Activated CD4-positive, alpha-beta memory T cell treated with anti-CD3 and anti-CD28 coated beads, Interleukin-2, amount 10 ng/mL, durations not matched to agents 7 days and 5 days (primary cell): ENCODE measurements around the gene THY1. TPM values are rescaled to one million over a fixed set of nuclear protein-coding genes. Genes with fewer than 3 reads are reported as not detected.

Source experiments
- CTCF ChIA-PET: fragments of 350-600 bp; sonication (Branson Sonifier 250); formaldehyde crosslinking; loops from one replicate; lab custom pipeline; 2021; ENCODE audit warnings: antibody characterized with exemption, inconsistent platforms; lab: Charles Lee
- POLR2A ChIA-PET: fragments of 350-600 bp; sonication (Branson Sonifier 250); formaldehyde crosslinking; loops from one replicate; lab custom pipeline; 2021; ENCODE audit warnings: antibody characterized with exemption; lab: Charles Lee
- DNase-seq: peaks from one replicate; pipeline ENCODE4 v3.0.0-alpha.2; 2020
- H3K27ac Mint-ChIP-seq: one replicate; pipeline ENCODE4 v1.8.0; 2021; ENCODE audit warnings: mild to moderate bottlenecking, mixed read lengths
- H3K27me3 Mint-ChIP-seq: one replicate; pipeline ENCODE4 v1.8.0; 2021; ENCODE audit warnings: mixed read lengths
- H3K36me3 Mint-ChIP-seq: one replicate; pipeline ENCODE4 v1.8.0; 2021; ENCODE audit warnings: low read depth, mixed read lengths
- H3K4me1 Mint-ChIP-seq: one replicate; pipeline ENCODE4 v1.8.0; 2021; ENCODE audit warnings: mixed read lengths
- H3K4me3 Mint-ChIP-seq: one replicate; pipeline ENCODE4 v1.8.0; 2021; ENCODE audit warnings: mild to moderate bottlenecking, mixed read lengths
- H3K9me3 Mint-ChIP-seq: one replicate; pipeline ENCODE4 v1.8.0; 2021; ENCODE audit warnings: mixed read lengths
- total RNA-seq, 2 experiments: library from RNA; stranded (reverse); gene quantifications; one replicate each; pipeline ENCODE4 v1.2.3, GENCODE V29; 2021

Gene THY1
- total RNA-seq, 2 experiments from 2014 or later = 1.3 to 2.0 TPM

- Mint-ChIP-seq H3K27me3 (peaks cover 43% of the 10 kb centered on the region), H3K27ac (no peak overlapping the region), H3K4me3 (no peak overlapping the region), H3K4me1 (peaks cover 15% of the 10 kb centered on the region), H3K9me3 (no peaks in the 10 kb centered on the region), H3K36me3 (no peaks in the 10 kb centered on the region)
- no peak for DNase-seq
- ChIA-PET CTCF (no interaction called here), POLR2A (no interaction called here)
These were observed 2.3 kb downstream of the THY1 start for GRCh38 chr11:119420631-119421030.

GRCh38 chr11:119419834-119420492 is 3.0 kb downstream of the THY1 start:
- no peaks in the 10 kb centered on the region for H3K9me3 Mint-ChIP-seq
- CTCF ChIA-PET = interaction anchor here (1.0 kb wide), 1 partner anchor 64 kb away, joined by 3 read pairs; no protein-coding TSS in a partner anchor
- DNase-seq = no peak
- no peaks in the 10 kb centered on the region for H3K36me3 Mint-ChIP-seq
- H3K27ac Mint-ChIP-seq = no peak overlapping the region
- peaks cover 43% of the 10 kb centered on the region for H3K27me3 Mint-ChIP-seq
- H3K4me1 Mint-ChIP-seq = peaks cover 15% of the 10 kb centered on the region
- no peak overlapping the region for H3K4me3 Mint-ChIP-seq
- POLR2A ChIA-PET = no interaction called here

- peaks cover 15% of the 10 kb centered on the region for H3K4me1 Mint-ChIP-seq
- ChIA-PET CTCF (interaction anchor here (1.0 kb wide), 1 partner anchor 63 kb away, joined by 3 read pairs; no protein-coding TSS in a partner anchor), POLR2A (no interaction called here)
- no peak overlapping the region for H3K27ac Mint-ChIP-seq
- no peak for DNase-seq
- H3K4me3 Mint-ChIP-seq = no peak overlapping the region
- no peaks in the 10 kb centered on the region for H3K9me3 Mint-ChIP-seq
- H3K36me3 Mint-ChIP-seq = no peaks in the 10 kb centered on the region
- H3K27me3 Mint-ChIP-seq = peaks cover 38% of the 10 kb centered on the region
These were observed 3.7 kb downstream of the THY1 start for GRCh38 chr11:119419246-119419645.

GRCh38 chr11:119418759-119419158 is 4.2 kb downstream of the THY1 start:
- ChIA-PET CTCF (no interaction called here), POLR2A (no interaction called here)
- Mint-ChIP-seq H3K9me3 (no peaks in the 10 kb centered on the region), H3K4me3 (no peak overlapping the region), H3K36me3 (no peaks in the 10 kb centered on the region), H3K27me3 (peaks cover 33% of the 10 kb centered on the region), H3K4me1 (peaks cover 15% of the 10 kb centered on the region), H3K27ac (no peak overlapping the region)
- no peak for DNase-seq

- CTCF ChIA-PET = no interaction called here
- H3K27ac Mint-ChIP-seq = no peak overlapping the region
- H3K36me3 Mint-ChIP-seq = no peaks in the 10 kb centered on the region
- no peak overlapping the region for H3K4me3 Mint-ChIP-seq
- peaks cover 26% of the 10 kb centered on the region for H3K27me3 Mint-ChIP-seq
- POLR2A ChIA-PET = no interaction called here
- no peaks in the 10 kb centered on the region for H3K9me3 Mint-ChIP-seq
- H3K4me1 Mint-ChIP-seq = peaks cover 15% of the 10 kb centered on the region
- no peak for DNase-seq
These were observed 5.0 kb downstream of the THY1 start for GRCh38 chr11:119417726-119418540.

GRCh38 chr11:119416606-119417580 is 6.1 kb downstream of the THY1 start:
- Mint-ChIP-seq H3K27me3 (peaks cover 18% of the 10 kb centered on the region), H3K9me3 (no peaks in the 10 kb centered on the region), H3K4me1 (peaks cover 7% of the 10 kb centered on the region), H3K36me3 (no peaks in the 10 kb centered on the region), H3K4me3 (no peak overlapping the region), H3K27ac (no peak overlapping the region)
- ChIA-PET CTCF (no interaction called here), POLR2A (no interaction called here)
- no peak for DNase-seq

GRCh38 chr11:119415966-119416365 is 7.0 kb downstream of the THY1 start:
- peaks cover 14% of the 10 kb centered on the region for H3K27me3 Mint-ChIP-seq
- CTCF ChIA-PET = no interaction called here
- no peaks in the 10 kb centered on the region for H3K36me3 Mint-ChIP-seq

GRCh38 chr11:119415517-119415916 is 7.5 kb downstream of the THY1 start:
- no peaks in the 10 kb centered on the region for H3K9me3 Mint-ChIP-seq
- peaks cover 11% of the 10 kb centered on the region for H3K27me3 Mint-ChIP-seq
- no peaks in the 10 kb centered on the region for H3K36me3 Mint-ChIP-seq
- no peak overlapping the region for H3K27ac Mint-ChIP-seq
- DNase-seq = no peak
- no peaks in the 10 kb centered on the region for H3K4me1 Mint-ChIP-seq
- no peak overlapping the region for H3K4me3 Mint-ChIP-seq
- POLR2A ChIA-PET = no interaction called here
- CTCF ChIA-PET = no interaction called here

More at GRCh38 chr11:119415966-119416365, 7.0 kb downstream of the THY1 start:
- Mint-ChIP-seq H3K4me1 (no peaks in the 10 kb centered on the region), H3K4me3 (no peak overlapping the region), H3K9me3 (no peaks in the 10 kb centered on the region), H3K27ac (no peak overlapping the region)
- POLR2A ChIA-PET = no interaction called here
- DNase-seq = no peak

- no peaks in the 10 kb centered on the region for H3K36me3 Mint-ChIP-seq
- H3K27me3 Mint-ChIP-seq = peaks cover 5% of the 10 kb centered on the region
- no peak overlapping the region for H3K27ac Mint-ChIP-seq
- ChIA-PET POLR2A (interaction anchor here (0.5 kb wide), 1 partner anchor 19 kb away, joined by 3 read pairs; no protein-coding TSS in a partner anchor), CTCF (no interaction called here)
- DNase-seq = no peak
- H3K4me3 Mint-ChIP-seq = no peak overlapping the region
- H3K9me3 Mint-ChIP-seq = no peaks in the 10 kb centered on the region
- H3K4me1 Mint-ChIP-seq = no peaks in the 10 kb centered on the region
These were observed 8.2 kb downstream of the THY1 start for GRCh38 chr11:119414734-119415133.

GRCh38 chr11:119414321-119414720 is 8.7 kb downstream of the THY1 start:
- POLR2A ChIA-PET = interaction anchor here (0.5 kb wide), 1 partner anchor 19 kb away, joined by 3 read pairs; no protein-coding TSS in a partner anchor
- H3K4me3 Mint-ChIP-seq = no peak overlapping the region
- H3K36me3 Mint-ChIP-seq = no peaks in the 10 kb centered on the region
- DNase-seq = no peak
- CTCF ChIA-PET = interaction anchor here (0.7 kb wide), 1 partner anchor 75 kb away, joined by 4 read pairs; no protein-coding TSS in a partner anchor
- no peaks in the 10 kb centered on the region for H3K4me1 Mint-ChIP-seq
- H3K27ac Mint-ChIP-seq = no peak overlapping the region
- no peaks in the 10 kb centered on the region for H3K9me3 Mint-ChIP-seq
- H3K27me3 Mint-ChIP-seq = peaks cover 4% of the 10 kb centered on the region

GRCh38 chr11:119412072-119412471 is 10.9 kb downstream of the THY1 start:
- CTCF ChIA-PET = no interaction called here
- POLR2A ChIA-PET = no interaction called here

GRCh38 chr11:119410501-119410900 is 12.5 kb downstream of the THY1 start:
- POLR2A ChIA-PET = no interaction called here
- CTCF ChIA-PET = no interaction called here
- Mint-ChIP-seq H3K9me3 (no peaks in the 10 kb centered on the region), H3K36me3 (no peaks in the 10 kb centered on the region), H3K4me3 (no peak overlapping the region), H3K27ac (no peak overlapping the region), H3K27me3 (peaks cover 9% of the 10 kb centered on the region), H3K4me1 (no peaks in the 10 kb centered on the region)
- no peak for DNase-seq

More at GRCh38 chr11:119412072-119412471, 10.9 kb downstream of the THY1 start:
- no peaks in the 10 kb centered on the region for H3K36me3 Mint-ChIP-seq
- H3K4me3 Mint-ChIP-seq = no peak overlapping the region
- H3K4me1 Mint-ChIP-seq = no peaks in the 10 kb centered on the region
- no peaks in the 10 kb centered on the region for H3K9me3 Mint-ChIP-seq
- H3K27me3 Mint-ChIP-seq = peaks cover 9% of the 10 kb centered on the region
- DNase-seq = no peak
- H3K27ac Mint-ChIP-seq = no peak overlapping the region
